Thymus (tissue), 11 donors: Measurements from ENCODE around the gene IL36A. TPM values are rescaled to one million over a fixed set of nuclear protein-coding genes. Genes with fewer than 3 reads are reported as not detected.

ENCODE experiments used
- DNase-seq, 9 donors: peaks; one replicate each; pipeline ENCODE4 v3.0.0-alpha.2; 2013; ENCODE audit warnings: low spot score in 9 of 9, low read depth in 6 of 9, missing footprints in 1 of 9
- H3K27ac ChIP-seq, 2 donors: one replicate each; pipeline ENCODE4 v1.5.1; 2013; ENCODE audit warnings: control low read depth in 1 of 2, low read depth in 1 of 2, low read length in 1 of 2, mild to moderate bottlenecking in 1 of 2, moderate library complexity in 1 of 2
- H3K27me3 ChIP-seq, 2 donors: one replicate each; pipeline ENCODE4 v1.5.1; 2013; ENCODE audit warnings: low read length in 1 of 2; ENCODE audit not compliant: control insufficient read depth in 2 of 2, insufficient read depth in 1 of 2
- H3K36me3 ChIP-seq, 2 donors: one replicate each; pipeline ENCODE4 v1.5.1; 2013; ENCODE audit warnings: low read length in 1 of 2, mild to moderate bottlenecking in 1 of 2, moderate library complexity in 1 of 2; ENCODE audit not compliant: control insufficient read depth in 2 of 2, insufficient read depth in 2 of 2
- H3K4me1 ChIP-seq, 2 donors: one replicate each; pipeline ENCODE4 v1.5.1; 2013; ENCODE audit warnings: low read length in 2 of 2; ENCODE audit not compliant: control insufficient read depth in 2 of 2, insufficient read depth in 2 of 2
- H3K4me3 ChIP-seq, 2 donors: one replicate each; pipeline ENCODE4 v1.5.1; 2013; ENCODE audit warnings: low read length in 2 of 2, control low read depth in 1 of 2, mild to moderate bottlenecking in 1 of 2
- H3K9me3 ChIP-seq, 2 donors: one replicate each; pipeline ENCODE4 v1.5.1; 2013; ENCODE audit warnings: low read length in 1 of 2, mild to moderate bottlenecking in 1 of 2; ENCODE audit not compliant: control insufficient read depth in 2 of 2, insufficient read depth in 1 of 2
- WGBS: extraction: QIAGEN DNeasy Blood & Tissue Kit; methylation state at CpG from one replicate; pipeline ENCODE4 v1.1.7; 2013; 5-methylcytosine and 5-hydroxymethylcytosine counted together
- polyA plus RNA-seq: library from polyadenylated mRNA; stranded (reverse); fragments of 200-250 nt; gene quantifications from one replicate; pipeline ENCODE4 v1.2.3, GENCODE V29; 2013
- total RNA-seq: library from RNA; stranded (reverse); fragments of 120-200 nt; gene quantifications from one replicate; pipeline ENCODE4 v1.2.4, GENCODE V29; 2013
- donor health status: healthy.

Gene IL36A
- total and polyA plus RNA-seq, 2 donors = 0.30 to 0.99 TPM

- Histone ChIP-seq H3K9me3 (no peaks in the 10 kb centered on the region), H3K4me1 (no peaks in the 10 kb centered on the region), H3K27me3 (peaks cover 0 to 18% of the 10 kb centered on the region in 2 donors), H3K27ac (no peak overlapping the region), H3K4me3 (no peak overlapping the region), H3K36me3 (no peaks in the 10 kb centered on the region)
- no peak for DNase-seq
- 94% methylated on average over 1 of the region's 1 CpG for WGBS
These were observed 27.5 kb downstream of the IL36A start for GRCh38 chr2:113032737-113033136.

- H3K4me1 ChIP-seq = no peaks in the 10 kb centered on the region
- peaks cover 0 to 11% of the 10 kb centered on the region in 2 donors for H3K27me3 ChIP-seq
- no peak for DNase-seq
- H3K4me3 ChIP-seq = no peak overlapping the region
- WGBS = 92% methylated on average over 3 of the region's 3 CpGs
- no peaks in the 10 kb centered on the region for H3K9me3 ChIP-seq
- no peaks in the 10 kb centered on the region for H3K36me3 ChIP-seq
- H3K27ac ChIP-seq = no peak overlapping the region
These were observed 28.8 kb downstream of the IL36A start for GRCh38 chr2:113034016-113034415.

- no peak overlapping the region for H3K27ac ChIP-seq
- H3K27me3 ChIP-seq = peaks cover 0 to 6% of the 10 kb centered on the region in 2 donors
- H3K4me3 ChIP-seq = no peak overlapping the region
- no peaks in the 10 kb centered on the region for H3K36me3 ChIP-seq
- no peaks in the 10 kb centered on the region for H3K9me3 ChIP-seq
- no peak for DNase-seq
- H3K4me1 ChIP-seq = no peaks in the 10 kb centered on the region
- WGBS = 98% methylated on average over 9 of the region's 9 CpGs
These were observed 31.5 kb downstream of the IL36A start for GRCh38 chr2:113036763-113037162.

- H3K4me3 ChIP-seq = no peak overlapping the region
- peaks cover 0 to 6% of the 10 kb centered on the region in 2 donors for H3K27me3 ChIP-seq
- WGBS = 97% methylated on average over 3 of the region's 3 CpGs
- no peak for DNase-seq
- H3K4me1 ChIP-seq = no peaks in the 10 kb centered on the region
- no peaks in the 10 kb centered on the region for H3K36me3 ChIP-seq
- no peaks in the 10 kb centered on the region for H3K9me3 ChIP-seq
- H3K27ac ChIP-seq = no peak overlapping the region
These were observed 33.0 kb downstream of the IL36A start for GRCh38 chr2:113038291-113038690.

GRCh38 chr2:113039158-113039557, 33.9 kb downstream of the IL36A start:
- Histone ChIP-seq H3K9me3 (no peaks in the 10 kb centered on the region), H3K4me3 (no peak overlapping the region), H3K36me3 (no peaks in the 10 kb centered on the region), H3K27ac (no peak overlapping the region), H3K4me1 (no peaks in the 10 kb centered on the region), H3K27me3 (peaks cover 0 to 6% of the 10 kb centered on the region in 2 donors)
- 95% methylated on average over 2 of the region's 2 CpGs for WGBS
- DNase-seq = no peak

- Histone ChIP-seq H3K4me1 (no peaks in the 10 kb centered on the region), H3K27me3 (peaks cover 0 to 3% of the 10 kb centered on the region in 2 donors), H3K36me3 (no peaks in the 10 kb centered on the region), H3K9me3 (no peaks in the 10 kb centered on the region), H3K27ac (no peak overlapping the region), H3K4me3 (no peak overlapping the region)
- DNase-seq = no peak
- WGBS = 74% methylated on average over 5 of the region's 5 CpGs
These were observed 34.5 kb downstream of the IL36A start for GRCh38 chr2:113039719-113040118.

GRCh38 chr2:113041871-113042270, 36.6 kb downstream of the IL36A start:
- H3K27me3 ChIP-seq = no peaks in the 10 kb centered on the region
- H3K27ac ChIP-seq = no peak overlapping the region
- no peaks in the 10 kb centered on the region for H3K36me3 ChIP-seq
- H3K9me3 ChIP-seq = no peaks in the 10 kb centered on the region
- H3K4me1 ChIP-seq = no peaks in the 10 kb centered on the region
- WGBS = 81% methylated on average over 5 of the region's 5 CpGs
- H3K4me3 ChIP-seq = no peak overlapping the region
- no peak for DNase-seq

- no peak for DNase-seq
- no peaks in the 10 kb centered on the region for H3K4me1 ChIP-seq
- H3K27me3 ChIP-seq = no peaks in the 10 kb centered on the region
- WGBS = 98% methylated on average over 5 of the region's 5 CpGs
- H3K36me3 ChIP-seq = no peaks in the 10 kb centered on the region
- H3K27ac ChIP-seq = no peak overlapping the region
- H3K9me3 ChIP-seq = peaks cover 0 to 7% of the 10 kb centered on the region in 2 donors
- H3K4me3 ChIP-seq = no peak overlapping the region
These were observed 41.2 kb downstream of the IL36A start for GRCh38 chr2:113046465-113046864.

- H3K4me1 ChIP-seq = no peaks in the 10 kb centered on the region
- no peaks in the 10 kb centered on the region for H3K27me3 ChIP-seq
- no peaks in the 10 kb centered on the region for H3K36me3 ChIP-seq
- 96% methylated on average over 38 of the region's 38 CpGs for WGBS
- H3K27ac ChIP-seq = no peak overlapping the region
- no peak for DNase-seq
- no peak overlapping the region for H3K4me3 ChIP-seq
- H3K9me3 ChIP-seq = peaks cover 0 to 18% of the 10 kb centered on the region in 2 donors
These were observed 45.9 kb downstream of the IL36A start for GRCh38 chr2:113050921-113051895.
